ENCODE measurements around the gene CCDC184. TPM values are rescaled to one million over a fixed set of nuclear protein-coding genes. Genes with fewer than 3 reads are reported as not detected.
"Not testable (repeated sequence)": the region's sequence is repeated elsewhere in the genome, so short reads cannot be mapped to it uniquely, and the experiment has no call there.

The CCDC184 gene
- total RNA-seq, 3 donors from 2014 or later (not counting 1 experiment from before 2014, with no cell fraction given), result 3.0 to 6.2 (median 4.2) TPM

DNA sequence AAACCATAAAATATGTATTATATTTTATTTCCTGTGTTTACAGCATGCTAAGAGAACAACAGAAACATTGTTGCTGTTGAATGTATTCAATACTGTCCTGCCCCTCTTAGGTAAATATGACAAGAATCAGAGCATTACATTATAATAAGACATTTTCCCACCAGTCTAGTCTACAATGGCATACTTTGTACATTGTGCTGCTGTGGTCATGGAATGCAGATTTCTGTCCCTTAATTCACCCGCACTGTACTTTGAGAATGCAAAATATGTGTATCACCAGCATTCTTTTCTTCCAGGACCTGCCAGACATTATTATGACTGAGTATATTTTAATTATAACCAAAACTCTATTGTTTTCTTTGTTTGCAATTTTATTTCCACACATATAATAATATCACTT lies 36.2 kb downstream of the CCDC184 start:
- Histone ChIP-seq H3K4me1 (ENCODE audit: control insufficient read depth, insufficient read depth, low read length) (no peaks in the 10 kb centered on the region), H3K36me3 (ENCODE audit: control insufficient read depth, insufficient read depth, low read length) (no peaks in the 10 kb centered on the region), H3K27ac (ENCODE audit: low read length) (no peak overlapping the region), H3K4me3 (ENCODE audit: low read length) (no peak overlapping the region), H3K27me3 (ENCODE audit: control insufficient read depth, insufficient read depth, low read length) (peaks cover 3% of the 10 kb centered on the region), H3K9me3 (ENCODE audit: control insufficient read depth, insufficient read depth, low read length) (no peaks in the 10 kb centered on the region)
- Mint-ChIP-seq H3K9me3 (no peaks in the 10 kb centered on the region), H3K36me3 (no peaks in the 10 kb centered on the region), H3K4me1 (no peaks in the 10 kb centered on the region), H3K27me3 (ENCODE audit: low read depth in 2 of 2) (peaks cover 17 to 25% of the 10 kb centered on the region in 2 donors), H3K27ac (no peak overlapping the region), H3K4me3 (no peak overlapping the region)
- TF ChIP-seq, protein P1, sequence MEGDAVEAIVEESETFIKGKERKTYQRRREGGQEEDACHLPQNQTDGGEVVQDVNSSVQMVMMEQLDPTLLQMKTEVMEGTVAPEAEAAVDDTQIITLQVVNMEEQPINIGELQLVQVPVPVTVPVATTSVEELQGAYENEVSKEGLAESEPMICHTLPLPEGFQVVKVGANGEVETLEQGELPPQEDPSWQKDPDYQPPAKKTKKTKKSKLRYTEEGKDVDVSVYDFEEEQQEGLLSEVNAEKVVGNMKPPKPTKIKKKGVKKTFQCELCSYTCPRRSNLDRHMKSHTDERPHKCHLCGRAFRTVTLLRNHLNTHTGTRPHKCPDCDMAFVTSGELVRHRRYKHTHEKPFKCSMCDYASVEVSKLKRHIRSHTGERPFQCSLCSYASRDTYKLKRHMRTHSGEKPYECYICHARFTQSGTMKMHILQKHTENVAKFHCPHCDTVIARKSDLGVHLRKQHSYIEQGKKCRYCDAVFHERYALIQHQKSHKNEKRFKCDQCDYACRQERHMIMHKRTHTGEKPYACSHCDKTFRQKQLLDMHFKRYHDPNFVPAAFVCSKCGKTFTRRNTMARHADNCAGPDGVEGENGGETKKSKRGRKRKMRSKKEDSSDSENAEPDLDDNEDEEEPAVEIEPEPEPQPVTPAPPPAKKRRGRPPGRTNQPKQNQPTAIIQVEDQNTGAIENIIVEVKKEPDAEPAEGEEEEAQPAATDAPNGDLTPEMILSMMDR (IDR thresholded peaks at IDR 0.05), result no peak
- ATAC-seq, result no peak
- no peak for DNase-seq
- intact Hi-C loops (cut with micrococcal nuclease), result no loop called here
- no CpG with 5 or more reads among the region's 1 CpG for WGBS (ENCODE audit: insufficient coverage)

DNA sequence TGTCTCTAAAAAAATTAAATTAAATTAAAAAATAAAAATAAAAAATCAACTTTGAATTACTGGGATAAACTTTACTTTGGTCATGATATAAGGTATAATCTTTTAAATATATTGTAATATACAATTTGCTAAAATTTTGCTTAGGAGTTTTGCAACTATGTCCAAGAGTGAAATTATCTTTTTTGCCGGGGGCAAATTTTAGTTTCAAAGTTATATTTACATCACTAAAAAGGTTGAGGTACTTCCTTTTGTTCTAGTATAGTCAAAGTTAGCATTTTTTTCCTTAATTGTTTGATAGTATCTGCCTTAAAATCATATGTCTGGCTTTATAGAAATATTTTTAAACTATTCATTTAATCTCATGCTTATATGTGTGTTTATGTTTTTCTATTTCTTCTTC lies 37.3 kb downstream of the CCDC184 start:
- no peaks in the 10 kb centered on the region for H3K36me3 ChIP-seq (ENCODE audit: control insufficient read depth, insufficient read depth, low read length)
- Mint-ChIP-seq H3K27me3 (ENCODE audit: low read depth in 2 of 2) (peaks cover 21 to 26% of the 10 kb centered on the region in 2 donors), H3K4me1 (no peaks in the 10 kb centered on the region), H3K36me3 (no peaks in the 10 kb centered on the region), H3K27ac (no peak overlapping the region), H3K9me3 (no peaks in the 10 kb centered on the region), H3K4me3 (no peak overlapping the region)
- ATAC-seq (no peak), DNase-seq (no peak)
- H3K9me3 ChIP-seq (ENCODE audit: control insufficient read depth, insufficient read depth, low read length), result no peaks in the 10 kb centered on the region
- no CpG with 5 or more reads among the region's 1 CpG for WGBS (ENCODE audit: insufficient coverage)
- intact Hi-C loops (cut with micrococcal nuclease), result no loop called here
- TF ChIP-seq, protein P1 (IDR thresholded peaks at IDR 0.05), result no peak
- no peak overlapping the region for H3K4me3 ChIP-seq (ENCODE audit: low read length)
- peaks cover 3% of the 10 kb centered on the region for H3K27me3 ChIP-seq (ENCODE audit: control insufficient read depth, insufficient read depth, low read length)
- H3K27ac ChIP-seq (ENCODE audit: low read length), result no peak overlapping the region
- H3K4me1 ChIP-seq (ENCODE audit: control insufficient read depth, insufficient read depth, low read length), result no peaks in the 10 kb centered on the region

DNA sequence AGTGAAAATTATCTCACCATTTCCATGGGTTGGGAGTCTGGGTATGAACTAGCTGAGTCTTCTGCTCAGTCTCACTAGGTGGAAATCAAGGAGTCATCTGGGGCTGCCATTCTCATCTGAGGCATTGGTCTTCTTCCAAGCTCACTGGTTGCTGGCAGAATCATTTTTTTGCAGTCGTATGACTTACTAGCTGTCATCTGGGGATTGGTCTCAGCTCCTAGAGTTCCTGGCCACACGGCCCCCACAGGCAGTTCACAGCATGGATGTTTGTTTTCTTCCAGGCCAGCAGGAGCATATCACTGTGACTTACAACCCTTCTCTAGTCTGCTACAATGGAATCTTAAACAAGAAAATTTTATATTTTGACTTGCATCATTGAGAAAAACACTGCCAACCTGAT lies 38.2 kb downstream of the CCDC184 start:
- Histone ChIP-seq H3K36me3 (ENCODE audit: control insufficient read depth, insufficient read depth, low read length) (no peaks in the 10 kb centered on the region), H3K27ac (ENCODE audit: low read length) (no peak overlapping the region), H3K4me1 (ENCODE audit: control insufficient read depth, insufficient read depth, low read length) (no peaks in the 10 kb centered on the region), H3K4me3 (ENCODE audit: low read length) (no peak overlapping the region), H3K9me3 (ENCODE audit: control insufficient read depth, insufficient read depth, low read length) (no peaks in the 10 kb centered on the region), H3K27me3 (ENCODE audit: control insufficient read depth, insufficient read depth, low read length) (peaks cover 3% of the 10 kb centered on the region)
- no peak for ATAC-seq
- 59% methylated on average over 2 of the region's 2 CpGs for WGBS (ENCODE audit: insufficient coverage)
- Mint-ChIP-seq H3K27me3 (ENCODE audit: low read depth in 2 of 2) (peaks cover 28 to 30% of the 10 kb centered on the region in 2 donors), H3K27ac (no peak overlapping the region), H3K9me3 (peaks cover 0 to under 1% of the 10 kb centered on the region in 2 donors), H3K36me3 (no peaks in the 10 kb centered on the region), H3K4me3 (no peak overlapping the region), H3K4me1 (no peaks in the 10 kb centered on the region)
- TF ChIP-seq, protein P1 (IDR thresholded peaks at IDR 0.05), result no peak
- intact Hi-C loops (cut with micrococcal nuclease), result no loop called here
- no peak for DNase-seq

DNA sequence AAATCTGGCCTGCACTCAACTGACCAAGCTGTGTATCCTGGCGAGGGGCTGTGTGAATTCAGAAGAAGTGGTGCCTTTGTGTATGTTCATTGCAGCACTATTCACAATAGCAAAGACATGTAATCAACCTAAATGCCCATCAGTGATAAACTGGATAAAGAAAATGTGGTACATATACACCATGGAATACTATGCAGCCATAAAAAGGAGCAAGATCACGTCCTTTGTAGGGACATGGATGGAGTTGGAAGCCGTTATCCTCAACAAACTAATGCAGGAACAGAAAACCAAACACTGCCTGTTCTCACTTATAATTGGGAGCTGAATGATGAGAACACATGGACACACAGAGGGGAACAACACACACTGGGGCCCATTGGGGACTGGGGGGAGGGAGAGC lies 41.1 kb downstream of the CCDC184 start:
- H3K36me3 Mint-ChIP-seq; intact Hi-C loops (cut with micrococcal nuclease); DNase-seq; H3K4me1 ChIP-seq (ENCODE audit: control insufficient read depth, insufficient read depth, low read length); ATAC-seq; H3K36me3 ChIP-seq (ENCODE audit: control insufficient read depth, insufficient read depth, low read length); H3K9me3 ChIP-seq (ENCODE audit: control insufficient read depth, insufficient read depth, low read length); H3K4me3 Mint-ChIP-seq; H3K27ac ChIP-seq (ENCODE audit: low read length); H3K9me3 Mint-ChIP-seq; H3K4me1 Mint-ChIP-seq; H3K27ac Mint-ChIP-seq; H3K27me3 ChIP-seq (ENCODE audit: control insufficient read depth, insufficient read depth, low read length); H3K4me3 ChIP-seq (ENCODE audit: low read length): not testable (repeated sequence)
- H3K27me3 Mint-ChIP-seq (ENCODE audit: low read depth in 2 of 2), result peaks cover 43 to 51% of the 10 kb centered on the region in 2 donors
- 100% methylated on average over 2 of the region's 3 CpGs for WGBS (ENCODE audit: insufficient coverage)

DNA sequence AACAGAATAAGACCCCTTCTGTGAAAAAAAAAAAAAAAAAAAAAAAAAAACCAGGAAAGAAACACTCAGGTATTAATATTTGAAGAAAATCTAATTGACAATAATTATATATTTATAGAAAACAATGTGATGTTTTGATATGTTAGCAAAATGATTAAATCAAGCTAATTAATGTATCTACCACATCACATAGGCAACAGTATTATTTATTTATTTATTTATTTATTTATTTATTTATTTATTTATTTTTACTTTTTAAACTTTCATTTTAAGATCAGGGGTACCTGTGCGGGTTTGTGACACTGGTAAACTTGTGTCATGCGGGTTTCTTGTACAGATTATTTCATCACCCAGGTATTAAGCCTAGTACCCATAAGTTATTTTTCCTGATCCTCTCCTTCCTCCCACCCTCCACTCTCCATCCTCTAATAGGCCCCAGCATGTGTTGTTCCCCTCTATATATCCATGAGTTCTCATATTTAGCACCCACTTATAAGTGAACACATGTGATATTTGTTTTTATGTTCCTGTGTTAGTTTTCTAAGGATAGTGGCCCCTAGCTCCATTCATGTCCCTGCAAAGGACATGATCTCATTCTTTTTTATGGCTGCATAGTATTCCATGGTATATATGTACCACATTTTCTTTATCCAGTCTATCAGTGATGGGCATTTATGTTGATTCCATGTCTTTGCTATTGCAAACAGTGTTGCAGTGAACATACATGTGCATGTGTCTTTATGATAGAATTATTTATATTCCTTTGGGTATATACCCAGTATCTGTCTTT lies 47.9 kb downstream of the CCDC184 start:
- WGBS (ENCODE audit: insufficient coverage), result 91% methylated on average over 2 of the region's 2 CpGs
- H3K4me3 Mint-ChIP-seq; H3K27ac ChIP-seq (ENCODE audit: low read length); H3K4me1 Mint-ChIP-seq; H3K4me1 ChIP-seq (ENCODE audit: control insufficient read depth, insufficient read depth, low read length); H3K36me3 ChIP-seq (ENCODE audit: control insufficient read depth, insufficient read depth, low read length); H3K36me3 Mint-ChIP-seq; ATAC-seq; H3K4me3 ChIP-seq (ENCODE audit: low read length); intact Hi-C loops (cut with micrococcal nuclease); H3K9me3 ChIP-seq (ENCODE audit: control insufficient read depth, insufficient read depth, low read length); DNase-seq; H3K9me3 Mint-ChIP-seq; H3K27me3 ChIP-seq (ENCODE audit: control insufficient read depth, insufficient read depth, low read length); H3K27ac Mint-ChIP-seq: not testable (repeated sequence)
- H3K27me3 Mint-ChIP-seq (ENCODE audit: low read depth in 2 of 2), result peaks cover 37 to 44% of the 10 kb centered on the region in 2 donors

Measured in natural killer cell (primary cell).